Lung (tissue), 12 donors: ENCODE results near the gene PEPD. TPM values are rescaled to one million over a fixed set of nuclear protein-coding genes. Genes with fewer than 3 reads are reported as not detected.

Source experiments
- ATAC-seq: fragments of 200-7000 bp; cut with Tn5 transposase; one replicate; pipeline ENCODE4 v1.9.1; 2020; ENCODE audit warnings: moderate number of reproducible peaks; ENCODE audit not compliant: insufficient read depth, low FRiP score
- DNase-seq, 3 donors: peaks; one replicate each; pipeline ENCODE4 v3.0.0-alpha.2; 2013 to 2017
- H3K27ac ChIP-seq, 2 donors: one replicate each; pipeline ENCODE4 v1.5.1; 2013; ENCODE audit warnings: mild to moderate bottlenecking in 2 of 2, moderate library complexity in 2 of 2, control low read depth in 1 of 2, inconsistent platforms in 1 of 2, low read depth in 1 of 2, low read length in 1 of 2
- H3K27me3 ChIP-seq, 3 donors: one replicate each; pipeline ENCODE4 v1.5.1; 2013; ENCODE audit warnings: low read length in 2 of 3; ENCODE audit not compliant: control insufficient read depth in 3 of 3, insufficient read depth in 3 of 3
- H3K36me3 ChIP-seq, 4 donors: one replicate each; pipeline ENCODE4 v1.5.1; 2013; ENCODE audit warnings: low read length in 4 of 4, mild to moderate bottlenecking in 1 of 4, moderate library complexity in 1 of 4; ENCODE audit not compliant: control insufficient read depth in 4 of 4, insufficient read depth in 4 of 4
- H3K4me1 ChIP-seq, 5 donors: one replicate each; pipeline ENCODE4 v1.5.1; 2013; ENCODE audit warnings: low read length in 5 of 5, mild to moderate bottlenecking in 2 of 5, moderate library complexity in 1 of 5; ENCODE audit not compliant: control insufficient read depth in 5 of 5, insufficient read depth in 5 of 5
- H3K4me3 ChIP-seq: one replicate; pipeline ENCODE4 v1.5.1; 2013; ENCODE audit warnings: mild to moderate bottlenecking, control low read depth, moderate library complexity
- H3K9ac ChIP-seq, 2 donors: one replicate each; pipeline ENCODE4 v1.5.1; 2013; ENCODE audit warnings: low read length in 2 of 2, control low read depth in 1 of 2; ENCODE audit not compliant: insufficient read depth in 1 of 2
- H3K9me3 ChIP-seq, 4 donors: one replicate each; pipeline ENCODE4 v1.5.1; 2013; ENCODE audit warnings: low read length in 3 of 4, mild to moderate bottlenecking in 1 of 4, moderate library complexity in 1 of 4; ENCODE audit not compliant: control insufficient read depth in 4 of 4, insufficient read depth in 3 of 4
- CTCF ChIP-seq: IDR thresholded peaks from 2 replicates; pipeline ENCODE4 v1.5.1; 2012; ENCODE audit warnings: mild to moderate bottlenecking; ENCODE audit errors: control extremely low read depth, extremely low read depth
- WGBS, 2 donors: extraction: QIAGEN DNeasy Blood & Tissue Kit; methylation state at CpG; one replicate each; pipeline ENCODE4 v1.1.7; 2013; 5-methylcytosine and 5-hydroxymethylcytosine counted together
- polyA plus RNA-seq, 2 donors: library from polyadenylated mRNA; stranded (reverse); fragments of 200-250 nt; gene quantifications; one replicate each; pipeline ENCODE4 v1.2.1, GENCODE V29; 2013
- total RNA-seq, 2 donors: library from RNA; depleted of rRNA in 1 of 2; stranded (reverse); fragments of >200 nt in 1 of 2; gene quantifications; one replicate each; pipeline ENCODE4 v1.2.1, GENCODE V29; 2014 to 2021
- donor health status: control.
- donor health status: control.
- donor health status: Bipolar disorder and iron deficiency.
- donor health status: healthy.
- donor health status: DM: yes; HTN: yes; CAD: no.

PEPD gene
- total and polyA plus RNA-seq, 4 donors, result 29.6 to 88.2 (median 73.4) TPM

GRCh38 chr19:33476151-33476707, 45.4 kb downstream of the PEPD start:
- Histone ChIP-seq H3K27me3 (no peaks in the 10 kb centered on the region), H3K36me3 (peaks cover 0 to 12% (median 4%) of the 10 kb centered on the region in 4 donors), H3K4me3 (no peak overlapping the region), H3K4me1 (peaks cover 0 to 3% (median 0%) of the 10 kb centered on the region in 5 donors), H3K27ac (no peak overlapping the region), H3K9me3 (no peaks in the 10 kb centered on the region), H3K9ac (no peak overlapping the region)
- DNase-seq, result no peak
- 93 to 97% methylated on average over 11 of the region's 11 CpGs for WGBS, 2 donors
- no peak for ATAC-seq
- TF ChIP-seq CTCF, result no peak

- H3K27ac ChIP-seq, result no peak overlapping the region
- H3K4me1 ChIP-seq, result peaks cover 0 to 3% (median 0%) of the 10 kb centered on the region in 5 donors
- ATAC-seq (no peak), DNase-seq (peak in 1 of 3 donors; percentile 4)
- H3K27me3 ChIP-seq, result no peaks in the 10 kb centered on the region
- H3K9ac ChIP-seq, result no peak overlapping the region
- WGBS, 2 donors, result 36 to 46% methylated on average over 6 of the region's 6 CpGs
- no peak overlapping the region for H3K4me3 ChIP-seq
- no peaks in the 10 kb centered on the region for H3K9me3 ChIP-seq
- H3K36me3 ChIP-seq, result peaks cover 0 to 12% (median 4%) of the 10 kb centered on the region in 4 donors
- no peak for TF ChIP-seq CTCF
Observed at GRCh38 chr19:33473653-33474305, 47.8 kb downstream of the PEPD start.

GRCh38 chr19:33472691-33473652, 48.6 kb downstream of the PEPD start:
- H3K36me3 ChIP-seq, result peaks cover 0 to 14% (median 3%) of the 10 kb centered on the region in 4 donors
- H3K27me3 ChIP-seq, result no peaks in the 10 kb centered on the region
- H3K9me3 ChIP-seq, result no peaks in the 10 kb centered on the region
- H3K9ac ChIP-seq, result no peak overlapping the region
- peaks cover 0 to 3% (median 0%) of the 10 kb centered on the region in 5 donors for H3K4me1 ChIP-seq
- no peak overlapping the region for H3K27ac ChIP-seq
- H3K4me3 ChIP-seq, result no peak overlapping the region
- no peak for DNase-seq
- TF ChIP-seq CTCF, result no peak
- ATAC-seq, result no peak
- 75 to 78% methylated on average over 23 of the region's 23 CpGs for WGBS, 2 donors
